Activated CD4-positive, alpha-beta memory T cell treated with anti-CD3 and anti-CD28 coated beads, Interleukin-2, amount 10 ng/mL, durations not matched to agents 7 days and 5 days (primary cell): ENCODE results near the gene CFC1B. TPM values are rescaled to one million over a fixed set of nuclear protein-coding genes. Genes with fewer than 3 reads are reported as not detected.
"Not testable (repeated sequence)": the region's sequence is repeated elsewhere in the genome, so short reads cannot be mapped to it uniquely, and the experiment has no call there.

Experiments used
- CTCF ChIA-PET: fragments of 350-600 bp; sonication (Branson Sonifier 250); formaldehyde crosslinking; loops from one replicate; lab custom pipeline; 2021; ENCODE audit warnings: antibody characterized with exemption, inconsistent platforms; lab: Charles Lee
- POLR2A ChIA-PET: fragments of 350-600 bp; sonication (Branson Sonifier 250); formaldehyde crosslinking; loops from one replicate; lab custom pipeline; 2021; ENCODE audit warnings: antibody characterized with exemption; lab: Charles Lee
- DNase-seq: peaks from one replicate; pipeline ENCODE4 v3.0.0-alpha.2; 2020
- H3K27ac Mint-ChIP-seq: one replicate; pipeline ENCODE4 v1.8.0; 2021; ENCODE audit warnings: mild to moderate bottlenecking, mixed read lengths
- H3K27me3 Mint-ChIP-seq: one replicate; pipeline ENCODE4 v1.8.0; 2021; ENCODE audit warnings: mixed read lengths
- H3K36me3 Mint-ChIP-seq: one replicate; pipeline ENCODE4 v1.8.0; 2021; ENCODE audit warnings: low read depth, mixed read lengths
- H3K4me1 Mint-ChIP-seq: one replicate; pipeline ENCODE4 v1.8.0; 2021; ENCODE audit warnings: mixed read lengths
- H3K4me3 Mint-ChIP-seq: one replicate; pipeline ENCODE4 v1.8.0; 2021; ENCODE audit warnings: mild to moderate bottlenecking, mixed read lengths
- H3K9me3 Mint-ChIP-seq: one replicate; pipeline ENCODE4 v1.8.0; 2021; ENCODE audit warnings: mixed read lengths
- total RNA-seq, 2 experiments: library from RNA; stranded (reverse); gene quantifications; one replicate each; pipeline ENCODE4 v1.2.3, GENCODE V29; 2021

Gene CFC1B
- not detected for total RNA-seq

GRCh38 chr2:130520992-130521391 is at the start of gene CFC1B:
CFC1B (plus strand) TSS chr2:130521222; CDS start chr2:130521485, 263 bp downstream.
- H3K4me1 Mint-ChIP-seq, H3K4me3 Mint-ChIP-seq, H3K9me3 Mint-ChIP-seq, H3K27me3 Mint-ChIP-seq, CTCF ChIA-PET, DNase-seq, H3K36me3 Mint-ChIP-seq, POLR2A ChIA-PET, H3K27ac Mint-ChIP-seq: not testable (repeated sequence)

- H3K4me1 Mint-ChIP-seq, H3K27ac Mint-ChIP-seq, DNase-seq, H3K4me3 Mint-ChIP-seq, H3K27me3 Mint-ChIP-seq, H3K36me3 Mint-ChIP-seq, H3K9me3 Mint-ChIP-seq, POLR2A ChIA-PET, CTCF ChIA-PET: not testable (repeated sequence)
Measured at GRCh38 chr2:130491073-130491472, 29.9 kb upstream of the CFC1B start.

GRCh38 chr2:130509228-130509627 is 11.8 kb upstream of the CFC1B start, which contains the start of gene POTEI:
POTEI (minus strand) TSS chr2:130509328; CDS start chr2:130509235, 93 bp downstream.
- DNase-seq, H3K4me1 Mint-ChIP-seq, H3K36me3 Mint-ChIP-seq, H3K9me3 Mint-ChIP-seq, H3K27me3 Mint-ChIP-seq, POLR2A ChIA-PET, CTCF ChIA-PET, H3K27ac Mint-ChIP-seq, H3K4me3 Mint-ChIP-seq: not testable (repeated sequence)

- H3K4me1 Mint-ChIP-seq, DNase-seq, H3K9me3 Mint-ChIP-seq, CTCF ChIA-PET, H3K4me3 Mint-ChIP-seq, H3K27ac Mint-ChIP-seq, H3K36me3 Mint-ChIP-seq, H3K27me3 Mint-ChIP-seq, POLR2A ChIA-PET: not testable (repeated sequence)
Measured at GRCh38 chr2:130510807-130511746, 9.9 kb upstream of the CFC1B start.

GRCh38 chr2:130511747-130512451 is 9.1 kb upstream of the CFC1B start:
- H3K27ac Mint-ChIP-seq, POLR2A ChIA-PET, CTCF ChIA-PET, H3K36me3 Mint-ChIP-seq, DNase-seq, H3K9me3 Mint-ChIP-seq, H3K4me3 Mint-ChIP-seq, H3K27me3 Mint-ChIP-seq, H3K4me1 Mint-ChIP-seq: not testable (repeated sequence)

DNA sequence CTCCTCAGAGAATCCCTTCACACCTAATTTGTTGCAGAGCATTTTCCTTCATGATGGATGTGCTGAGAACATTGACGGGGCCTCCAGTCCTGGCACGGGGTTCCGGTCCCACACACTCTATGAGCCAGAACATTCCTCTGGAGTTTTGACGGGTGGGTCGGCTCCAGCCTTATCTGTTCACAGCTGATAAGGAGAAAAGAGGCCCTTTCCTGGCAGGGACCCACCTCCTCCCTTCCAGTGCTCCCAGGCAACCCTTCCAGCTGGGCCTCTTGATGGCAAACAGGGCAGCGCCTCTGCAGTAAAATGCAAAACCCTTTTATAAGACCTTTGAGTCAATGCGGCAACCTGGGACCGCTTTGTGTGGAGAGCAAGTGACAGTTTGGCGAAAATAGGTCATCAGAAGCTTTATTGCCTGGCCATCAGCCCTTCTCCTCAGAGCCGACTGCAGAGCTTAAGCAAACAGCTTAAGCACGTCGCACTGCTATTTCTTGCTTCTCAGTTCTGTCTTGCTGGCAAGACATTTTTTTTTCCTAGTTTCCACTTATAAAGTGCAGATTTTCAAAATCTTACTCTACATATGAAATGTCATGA is 2.4 kb upstream of the CFC1B start:
- POLR2A ChIA-PET, H3K36me3 Mint-ChIP-seq, H3K9me3 Mint-ChIP-seq, DNase-seq, H3K27ac Mint-ChIP-seq, H3K4me1 Mint-ChIP-seq, H3K4me3 Mint-ChIP-seq, CTCF ChIA-PET, H3K27me3 Mint-ChIP-seq: not testable (repeated sequence)

- POLR2A ChIA-PET, H3K4me3 Mint-ChIP-seq: not testable (repeated sequence)
Measured at GRCh38 chr2:130522390-130522789, 1.4 kb downstream of the CFC1B start.

DNA sequence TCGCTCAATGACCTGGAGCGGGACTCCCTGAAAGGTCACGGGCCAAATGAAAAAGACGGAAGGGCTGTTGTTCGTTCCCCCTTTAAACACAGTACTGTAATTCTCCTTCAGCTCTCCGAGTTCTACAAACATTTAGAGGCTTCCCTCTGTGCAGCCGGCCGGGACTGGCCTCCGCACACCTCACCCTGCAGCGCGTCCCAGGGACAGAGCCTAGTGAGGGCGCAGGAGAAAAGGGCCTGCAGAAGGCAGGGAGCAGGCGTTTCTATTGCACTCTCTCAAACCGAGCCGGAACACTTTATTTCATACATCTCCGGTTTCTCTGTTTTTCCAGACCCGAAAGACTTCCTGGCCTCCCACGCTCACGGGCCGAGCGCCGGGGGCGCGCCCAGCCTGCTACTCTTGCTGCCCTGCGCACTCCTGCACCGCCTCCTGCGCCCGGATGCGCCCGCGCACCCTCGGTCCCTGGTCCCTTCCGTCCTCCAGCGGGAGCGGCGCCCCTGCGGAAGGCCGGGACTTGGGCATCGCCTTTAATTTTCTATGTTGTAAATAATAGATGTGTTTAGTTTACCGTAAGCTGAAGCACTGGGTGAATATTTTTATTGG is 6.4 kb downstream of the CFC1B start:
- DNase-seq, H3K27ac Mint-ChIP-seq, H3K9me3 Mint-ChIP-seq, H3K4me3 Mint-ChIP-seq, POLR2A ChIA-PET, H3K4me1 Mint-ChIP-seq, H3K27me3 Mint-ChIP-seq, H3K36me3 Mint-ChIP-seq, CTCF ChIA-PET: not testable (repeated sequence)

More at GRCh38 chr2:130522390-130522789, 1.4 kb downstream of the CFC1B start:
- H3K36me3 Mint-ChIP-seq, H3K4me1 Mint-ChIP-seq, DNase-seq, H3K9me3 Mint-ChIP-seq, H3K27ac Mint-ChIP-seq, H3K27me3 Mint-ChIP-seq, CTCF ChIA-PET: not testable (repeated sequence)

- DNase-seq, POLR2A ChIA-PET, H3K4me1 Mint-ChIP-seq, H3K4me3 Mint-ChIP-seq, H3K36me3 Mint-ChIP-seq, H3K9me3 Mint-ChIP-seq, CTCF ChIA-PET, H3K27ac Mint-ChIP-seq, H3K27me3 Mint-ChIP-seq: not testable (repeated sequence)
Measured at GRCh38 chr2:130529545-130529944, 8.5 kb downstream of the CFC1B start.

DNA sequence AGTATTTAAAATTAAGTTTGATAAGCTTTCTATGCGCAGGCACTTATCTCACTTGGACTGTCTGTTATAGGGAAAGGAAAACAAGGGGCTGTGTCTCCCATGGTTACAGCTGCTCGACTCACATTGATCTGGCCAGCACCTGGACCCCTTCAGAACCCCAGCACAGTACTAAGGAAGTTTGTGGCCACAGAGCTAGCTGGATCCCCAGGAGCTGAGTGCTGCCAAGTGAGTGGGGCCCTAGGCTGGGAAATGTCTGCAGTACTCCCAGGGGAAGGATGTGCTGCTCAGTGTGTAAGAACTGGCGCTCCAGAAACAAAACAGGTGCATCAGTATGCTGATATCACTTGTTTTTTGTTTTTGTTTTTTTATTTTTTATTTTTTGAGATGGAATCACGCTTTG is 9.2 kb downstream of the CFC1B start:
- POLR2A ChIA-PET, H3K27ac Mint-ChIP-seq, H3K36me3 Mint-ChIP-seq, H3K27me3 Mint-ChIP-seq, CTCF ChIA-PET, H3K4me1 Mint-ChIP-seq, DNase-seq, H3K4me3 Mint-ChIP-seq, H3K9me3 Mint-ChIP-seq: not testable (repeated sequence)

DNA sequence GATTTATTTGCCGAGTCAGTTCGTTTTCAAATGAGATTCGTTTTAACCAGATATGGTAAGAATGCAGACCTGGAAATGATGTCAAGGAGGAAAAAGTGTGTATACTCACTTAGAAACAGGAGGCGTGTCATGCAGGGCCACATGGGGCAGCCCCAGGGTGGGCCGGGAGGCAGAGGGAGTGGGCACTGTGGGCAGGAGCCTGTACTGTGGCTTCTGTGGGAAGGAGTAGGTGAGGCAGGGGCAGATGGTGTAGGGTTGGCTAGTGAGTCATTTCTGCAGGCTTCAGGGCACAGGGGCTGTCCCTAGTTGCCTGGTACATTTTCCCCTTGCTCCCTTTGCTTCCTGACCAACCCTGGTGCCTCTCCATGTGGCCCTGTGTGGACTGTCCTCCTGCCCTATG is 10.2 kb downstream of the CFC1B start:
- CTCF ChIA-PET, H3K4me3 Mint-ChIP-seq, POLR2A ChIA-PET, H3K9me3 Mint-ChIP-seq, DNase-seq, H3K27ac Mint-ChIP-seq, H3K36me3 Mint-ChIP-seq, H3K27me3 Mint-ChIP-seq, H3K4me1 Mint-ChIP-seq: not testable (repeated sequence)

GRCh38 chr2:130531672-130532071 is 10.7 kb downstream of the CFC1B start:
- DNase-seq, H3K36me3 Mint-ChIP-seq, H3K27ac Mint-ChIP-seq, H3K4me1 Mint-ChIP-seq, POLR2A ChIA-PET, H3K4me3 Mint-ChIP-seq, H3K9me3 Mint-ChIP-seq, H3K27me3 Mint-ChIP-seq, CTCF ChIA-PET: not testable (repeated sequence)

DNA sequence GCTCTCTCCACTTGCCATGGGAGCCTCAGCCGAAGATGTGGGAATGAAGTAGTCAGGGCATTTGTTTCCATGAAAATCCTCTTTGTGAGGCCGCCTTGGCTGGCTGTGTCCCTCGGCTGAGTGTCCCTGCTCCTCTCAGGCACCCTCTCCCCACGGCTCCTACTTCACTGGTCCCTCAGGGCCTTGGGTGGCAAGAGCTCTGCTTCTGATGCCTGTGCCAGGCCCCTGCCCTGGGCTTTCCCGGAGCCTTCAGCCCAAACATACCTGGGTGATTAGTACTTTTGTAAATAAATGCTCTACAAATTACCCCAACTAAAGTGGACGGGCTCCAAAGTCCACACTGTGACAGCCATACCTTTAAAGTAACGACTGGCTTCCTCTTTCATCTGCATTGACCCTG is 15.6 kb downstream of the CFC1B start:
- H3K9me3 Mint-ChIP-seq, POLR2A ChIA-PET, H3K4me3 Mint-ChIP-seq, H3K27me3 Mint-ChIP-seq, CTCF ChIA-PET, DNase-seq, H3K27ac Mint-ChIP-seq, H3K4me1 Mint-ChIP-seq, H3K36me3 Mint-ChIP-seq: not testable (repeated sequence)
